Suprapubic skin (tissue), 4 donors: ENCODE results near the gene CTSA. TPM values are rescaled to one million over a fixed set of nuclear protein-coding genes. Genes with fewer than 3 reads are reported as not detected.

Source experiments
- DNase-seq, 2 donors: peaks; one replicate each; pipeline ENCODE4 v3.0.0-alpha.2; 2019; ENCODE audit warnings: low spot score in 2 of 2
- H3K27ac ChIP-seq: fragments of 200-600 bp; sonication (generic); one replicate; pipeline ENCODE4 v1.5.1; 2019
- H3K27me3 ChIP-seq: fragments of 200-600 bp; sonication (generic); one replicate; pipeline ENCODE4 v1.5.1; 2019
- H3K36me3 ChIP-seq: fragments of 200-600 bp; sonication (generic); one replicate; pipeline ENCODE4 v1.5.1; 2019
- H3K4me1 ChIP-seq: fragments of 200-600 bp; sonication (generic); one replicate; pipeline ENCODE4 v1.5.1; 2019
- H3K4me3 ChIP-seq: fragments of 200-600 bp; sonication (generic); one replicate; pipeline ENCODE4 v1.5.1; 2019; ENCODE audit warnings: mild to moderate bottlenecking
- H3K9me3 ChIP-seq: fragments of 200-600 bp; sonication (generic); one replicate; pipeline ENCODE4 v1.5.1; 2019
- EP300 ChIP-seq: sonication (generic); formaldehyde crosslinking; IDR thresholded peaks from one replicate; pipeline ENCODE4 v1.6.1; 2017; ENCODE audit warnings: antibody characterized with exemption
- POLR2A ChIP-seq, 2 donors: fragments of 450-650 bp; IDR thresholded peaks; one replicate each; pipeline ENCODE4 v1.6.1; 2017; ENCODE audit warnings: antibody characterized with exemption in 2 of 2, mild to moderate bottlenecking in 2 of 2, moderate library complexity in 2 of 2
- POLR2AphosphoS5 ChIP-seq, 3 donors: sonication (generic); formaldehyde crosslinking; IDR thresholded peaks; one replicate each; pipeline ENCODE4 v1.6.1; 2017; ENCODE audit warnings: antibody characterized with exemption in 3 of 3
- WGBS: methylation state at CpG from one replicate; pipeline ENCODE4 v1.1.5; 2018; 5-methylcytosine and 5-hydroxymethylcytosine counted together
- total RNA-seq, 4 donors: library from RNA; depleted of rRNA; stranded (reverse); fragments of >200 nt; gene quantifications; one replicate each; pipeline ENCODE4 v1.1.0, GENCODE V29; 2016
- TF ChIP-seq, protein P1 (sequence below), 2 donors: fragments of 200-600 bp in 1 of 2; fragments of 450-650 bp in 1 of 2; sonication (generic) in 1 of 2; IDR thresholded peaks; one replicate each; pipeline ENCODE4 v1.5.1; 2016 to 2019; ENCODE audit warnings: antibody characterized with exemption in 2 of 2, mild to moderate bottlenecking in 1 of 2, moderate library complexity in 1 of 2

CTSA gene
- total RNA-seq, 4 donors from 2014 or later: 95.5 to 133 (median 120) TPM

DNA sequence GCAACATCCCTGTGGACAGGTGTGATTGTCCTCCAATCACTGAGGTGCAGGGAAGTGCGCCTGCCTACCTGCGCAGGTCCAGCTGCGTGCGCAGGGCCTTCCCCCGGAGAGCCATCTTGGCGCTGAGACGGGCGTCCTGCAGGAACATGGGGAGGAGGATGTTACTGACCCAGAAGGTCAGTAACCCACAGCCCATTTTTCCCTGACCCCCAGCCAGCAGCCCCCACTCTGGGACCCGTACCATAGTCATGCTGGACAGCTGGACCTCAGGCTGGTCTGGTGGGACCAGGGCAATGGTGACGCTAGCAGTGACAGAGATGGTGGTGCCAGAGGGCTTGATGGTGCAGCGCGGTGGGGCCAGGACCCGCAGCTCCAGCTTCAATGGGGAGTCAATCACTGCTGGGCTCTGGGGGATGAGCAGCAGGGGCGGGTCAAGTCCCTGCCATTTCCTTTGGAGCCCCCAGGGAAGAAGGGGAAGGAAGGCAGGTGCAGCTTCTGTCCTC lies 11.1 kb downstream of the CTSA start:
- H3K27me3 ChIP-seq: no peaks in the 10 kb centered on the region
- TF ChIP-seq POLR2A (IDR thresholded peaks at IDR 0.05) (no peak), POLR2AphosphoS5 (IDR thresholded peaks at IDR 0.05) (no peak), EP300 (no peak)
- TF ChIP-seq, protein P1, sequence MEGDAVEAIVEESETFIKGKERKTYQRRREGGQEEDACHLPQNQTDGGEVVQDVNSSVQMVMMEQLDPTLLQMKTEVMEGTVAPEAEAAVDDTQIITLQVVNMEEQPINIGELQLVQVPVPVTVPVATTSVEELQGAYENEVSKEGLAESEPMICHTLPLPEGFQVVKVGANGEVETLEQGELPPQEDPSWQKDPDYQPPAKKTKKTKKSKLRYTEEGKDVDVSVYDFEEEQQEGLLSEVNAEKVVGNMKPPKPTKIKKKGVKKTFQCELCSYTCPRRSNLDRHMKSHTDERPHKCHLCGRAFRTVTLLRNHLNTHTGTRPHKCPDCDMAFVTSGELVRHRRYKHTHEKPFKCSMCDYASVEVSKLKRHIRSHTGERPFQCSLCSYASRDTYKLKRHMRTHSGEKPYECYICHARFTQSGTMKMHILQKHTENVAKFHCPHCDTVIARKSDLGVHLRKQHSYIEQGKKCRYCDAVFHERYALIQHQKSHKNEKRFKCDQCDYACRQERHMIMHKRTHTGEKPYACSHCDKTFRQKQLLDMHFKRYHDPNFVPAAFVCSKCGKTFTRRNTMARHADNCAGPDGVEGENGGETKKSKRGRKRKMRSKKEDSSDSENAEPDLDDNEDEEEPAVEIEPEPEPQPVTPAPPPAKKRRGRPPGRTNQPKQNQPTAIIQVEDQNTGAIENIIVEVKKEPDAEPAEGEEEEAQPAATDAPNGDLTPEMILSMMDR (IDR thresholded peaks at IDR 0.05): no peak
- 94% methylated on average over 13 of the region's 14 CpGs for WGBS

DNA sequence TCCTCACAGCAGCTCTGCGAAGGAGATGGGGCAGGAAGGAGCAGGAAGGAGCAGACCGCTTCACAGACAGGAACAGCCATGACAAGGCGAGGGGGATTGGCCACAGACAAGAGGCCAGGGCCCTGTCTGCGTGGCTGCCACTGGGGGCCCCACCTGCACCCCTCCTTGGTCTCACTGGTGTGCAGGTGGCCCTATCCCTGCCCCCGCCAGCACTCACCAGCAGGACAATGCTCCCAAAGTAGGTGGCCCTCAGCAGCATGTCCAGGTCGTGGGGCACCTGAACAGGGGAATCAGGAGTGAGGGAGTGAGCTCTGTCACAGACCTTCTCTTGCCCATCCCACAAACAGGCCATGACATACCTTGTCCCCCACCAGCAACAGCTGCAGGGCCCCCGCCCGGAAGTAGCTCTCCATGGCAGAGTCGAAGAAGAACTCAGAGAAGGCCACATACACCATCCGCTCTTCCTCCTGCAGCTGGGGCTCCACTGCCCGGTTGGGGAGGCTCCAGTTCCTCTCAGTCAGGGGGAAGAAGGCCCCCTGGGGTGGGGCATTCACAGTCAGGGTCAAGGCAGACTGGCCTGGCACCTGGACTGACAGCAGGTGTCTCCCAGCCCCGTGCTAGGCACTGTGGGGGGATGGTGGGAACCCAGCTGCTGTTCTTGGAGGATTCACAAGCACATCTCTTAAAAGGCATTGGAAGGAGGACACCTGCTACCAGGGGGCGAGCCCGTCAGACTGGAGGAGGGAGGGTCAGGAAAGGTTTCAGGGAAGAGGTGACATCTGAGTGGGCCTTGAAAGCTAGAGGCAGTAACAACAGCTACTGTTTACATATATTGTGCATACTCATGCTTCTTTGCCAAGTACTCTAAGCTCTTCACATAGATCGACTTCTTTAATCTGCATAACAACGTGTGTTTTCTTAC lies 13.7 kb downstream of the CTSA start:
- Histone ChIP-seq H3K9me3 (no peaks in the 10 kb centered on the region), H3K4me1 (peaks cover 5% of the 10 kb centered on the region), H3K27ac (no peak overlapping the region), H3K36me3 (peaks cover 78% of the 10 kb centered on the region), H3K27me3 (no peaks in the 10 kb centered on the region), H3K4me3 (no peak overlapping the region)
- no peak for TF ChIP-seq EP300
- TF ChIP-seq, protein P1 (IDR thresholded peaks at IDR 0.05): no peak
- no peak for TF ChIP-seq POLR2AphosphoS5 (IDR thresholded peaks at IDR 0.05)
- no peak for TF ChIP-seq POLR2A (IDR thresholded peaks at IDR 0.05)
- WGBS: 87% methylated on average over 13 of the region's 16 CpGs
- no peak for DNase-seq

More for the DNA sequence above, 11.1 kb downstream of the CTSA start:
- H3K27ac ChIP-seq: no peak overlapping the region
- no peaks in the 10 kb centered on the region for H3K9me3 ChIP-seq
- H3K36me3 ChIP-seq: peaks cover 86% of the 10 kb centered on the region
- no peaks in the 10 kb centered on the region for H3K4me1 ChIP-seq
- no peak for DNase-seq
- H3K4me3 ChIP-seq: no peak overlapping the region

DNA sequence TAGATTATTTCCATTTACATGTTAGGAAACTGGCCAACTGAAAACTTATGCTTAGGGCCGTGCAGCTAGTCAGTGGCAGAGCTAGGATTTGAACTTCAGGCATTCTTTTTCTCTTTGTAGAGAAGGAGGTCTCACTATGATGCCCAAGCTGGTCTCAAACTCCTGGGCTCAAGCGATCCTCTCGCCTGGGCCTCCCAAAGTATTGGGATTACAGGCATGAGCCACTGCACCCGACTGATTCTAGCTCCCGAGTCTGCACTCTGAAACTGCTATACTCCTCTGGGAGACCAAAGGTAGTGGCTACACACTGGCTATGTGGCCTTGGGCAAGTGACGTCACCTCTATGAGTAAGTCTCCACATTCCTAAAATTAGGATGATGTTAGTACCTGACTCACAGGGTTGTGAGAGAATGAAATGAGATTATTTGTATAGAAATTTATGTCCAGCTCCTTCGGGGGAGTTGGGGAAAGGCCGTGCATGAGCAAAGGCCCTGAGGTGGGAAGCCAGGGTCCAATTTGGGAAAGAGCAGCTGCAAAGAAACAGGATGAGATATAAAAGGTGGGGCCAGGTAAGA lies 14.5 kb downstream of the CTSA start:
- Histone ChIP-seq H3K4me1 (peaks cover 13% of the 10 kb centered on the region), H3K36me3 (peaks cover 72% of the 10 kb centered on the region), H3K4me3 (no peak overlapping the region), H3K9me3 (no peaks in the 10 kb centered on the region), H3K27me3 (no peaks in the 10 kb centered on the region), H3K27ac (no peak overlapping the region)
- DNase-seq: no peak
- WGBS: 82% methylated on average over 8 of the region's 8 CpGs
- TF ChIP-seq, protein P1 (IDR thresholded peaks at IDR 0.05): no peak
- TF ChIP-seq EP300 (no peak), POLR2A (IDR thresholded peaks at IDR 0.05) (no peak), POLR2AphosphoS5 (IDR thresholded peaks at IDR 0.05) (no peak)

- WGBS: 92% methylated on average over 17 of the region's 17 CpGs
- Histone ChIP-seq H3K4me3 (no peak overlapping the region), H3K36me3 (peaks cover 54% of the 10 kb centered on the region), H3K9me3 (no peaks in the 10 kb centered on the region), H3K4me1 (peaks cover 27% of the 10 kb centered on the region), H3K27me3 (no peaks in the 10 kb centered on the region), H3K27ac (no peak overlapping the region)
- no peak for DNase-seq
- TF ChIP-seq EP300 (no peak), POLR2AphosphoS5 (IDR thresholded peaks at IDR 0.05) (no peak), POLR2A (IDR thresholded peaks at IDR 0.05) (no peak)
- TF ChIP-seq, protein P1 (IDR thresholded peaks at IDR 0.05): no peak
Measured at GRCh38 chr20:45907219-45907948, 16.2 kb downstream of the CTSA start.
